ENCODE data around the gene TCF3.

Gene TCF3

GRCh38 chr19:1616875-1617274 is 35.5 kb downstream of the TCF3 start:
- Histone ChIP-seq H3K27ac (ENCODE audit: low read length) (no peak overlapping the region), H3K36me3 (ENCODE audit: insufficient read depth, low read length) (peaks cover 98% of the 10 kb centered on the region), H3K9ac (ENCODE audit: low read depth, low read length) (no peak overlapping the region), H4K20me1 (ENCODE audit: insufficient read depth, low read length) (peaks cover 73% of the 10 kb centered on the region), H3K79me2 (ENCODE audit: insufficient read depth, low read length) (peaks cover 31% of the 10 kb centered on the region), H3K9me3 (ENCODE audit: insufficient read depth, low read length, severe bottlenecking) (no peaks in the 10 kb centered on the region), H3K4me1 (ENCODE audit: insufficient read depth, low read length) (no peaks in the 10 kb centered on the region), H2AFZ (ENCODE audit: low read depth, low read length) (no peak overlapping the region), H3K27me3 (ENCODE audit: insufficient read depth, low read length, poor library complexity) (no peaks in the 10 kb centered on the region), H3K4me2 (ENCODE audit: insufficient read depth, low read length) (no peak overlapping the region), H3K4me3 (ENCODE audit: low read depth in 1 of 2, low read length in 2 of 2) (no peak overlapping the region)
- no peak for ATAC-seq (ENCODE audit: insufficient read depth, low read depth)
- TF ChIP-seq CTCF (IDR thresholded peaks at IDR 0.05; ENCODE audit: borderline replicate concordance, extremely low read depth, low read length, poor library complexity, severe bottlenecking), result no peak
- TF ChIP-seq EZH2 (IDR thresholded peaks at IDR 0.05; ENCODE audit: borderline replicate concordance, low read depth, low read length, severe bottlenecking), result no peak
- no peak for DNase-seq

GRCh38 chr19:1616396-1616795 is 36.0 kb downstream of the TCF3 start:
- Histone ChIP-seq H3K9ac (ENCODE audit: low read depth, low read length) (no peak overlapping the region), H3K27ac (ENCODE audit: low read length) (no peak overlapping the region), H3K9me3 (ENCODE audit: insufficient read depth, low read length, severe bottlenecking) (no peaks in the 10 kb centered on the region), H2AFZ (ENCODE audit: low read depth, low read length) (no peak overlapping the region), H3K36me3 (ENCODE audit: insufficient read depth, low read length) (peaks cover 97% of the 10 kb centered on the region), H4K20me1 (ENCODE audit: insufficient read depth, low read length) (peaks cover 70% of the 10 kb centered on the region), H3K4me3 (ENCODE audit: low read depth in 1 of 2, low read length in 2 of 2) (no peak overlapping the region), H3K27me3 (ENCODE audit: insufficient read depth, low read length, poor library complexity) (no peaks in the 10 kb centered on the region), H3K79me2 (ENCODE audit: insufficient read depth, low read length) (peaks cover 29% of the 10 kb centered on the region), H3K4me1 (ENCODE audit: insufficient read depth, low read length) (no peaks in the 10 kb centered on the region), H3K4me2 (ENCODE audit: insufficient read depth, low read length) (no peak overlapping the region)
- ATAC-seq (ENCODE audit: insufficient read depth, low read depth) (no peak), DNase-seq (no peak)
- no peak for TF ChIP-seq CTCF (IDR thresholded peaks at IDR 0.05; ENCODE audit: borderline replicate concordance, extremely low read depth, low read length, poor library complexity, severe bottlenecking)
- TF ChIP-seq EZH2 (IDR thresholded peaks at IDR 0.05; ENCODE audit: borderline replicate concordance, low read depth, low read length, severe bottlenecking), result no peak

DNA sequence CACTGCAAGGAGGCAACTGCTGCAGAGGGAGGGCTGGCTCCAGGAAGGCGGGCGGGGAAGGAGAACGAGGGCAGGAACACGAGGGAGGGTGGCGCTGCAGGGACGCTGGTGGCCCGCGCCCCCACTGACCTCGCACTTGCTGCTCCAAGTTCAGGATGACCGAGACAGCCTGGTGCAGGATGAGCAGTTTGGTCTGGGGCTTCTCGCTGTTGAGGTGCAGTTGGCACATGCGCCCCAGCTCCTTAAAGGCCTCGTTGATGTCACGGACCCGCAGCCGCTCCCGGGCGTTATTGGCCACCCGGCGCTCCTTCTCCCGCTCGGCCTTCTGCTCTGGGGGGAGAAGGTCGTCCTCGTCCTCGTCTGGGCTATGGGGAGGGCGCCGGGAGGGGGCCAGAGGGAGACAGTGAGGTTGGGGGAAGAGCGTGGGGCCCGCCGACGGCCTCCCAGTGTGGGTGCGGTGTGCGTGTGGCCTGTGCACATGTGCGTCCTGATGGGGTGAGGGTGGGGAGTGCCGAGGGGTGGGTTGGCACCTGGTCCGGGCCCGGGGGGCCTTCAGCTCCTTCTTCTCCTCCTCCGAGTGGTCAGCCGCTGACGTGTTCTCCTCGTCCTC is 37.2 kb downstream of the TCF3 start:
- no peak overlapping the region for H3K4me2 ChIP-seq (ENCODE audit: insufficient read depth, low read length)
- peaks cover 96% of the 10 kb centered on the region for H3K36me3 ChIP-seq (ENCODE audit: insufficient read depth, low read length)
- H3K9ac ChIP-seq (ENCODE audit: low read depth, low read length), result no peak overlapping the region
- H3K27ac ChIP-seq (ENCODE audit: low read length), result no peak overlapping the region
- no peak for TF ChIP-seq CTCF (IDR thresholded peaks at IDR 0.05; ENCODE audit: borderline replicate concordance, extremely low read depth, low read length, poor library complexity, severe bottlenecking)
- no peak for TF ChIP-seq EZH2 (IDR thresholded peaks at IDR 0.05; ENCODE audit: borderline replicate concordance, low read depth, low read length, severe bottlenecking)
- ATAC-seq (ENCODE audit: insufficient read depth, low read depth) (no peak), DNase-seq (no peak)
- no peak overlapping the region for H3K4me3 ChIP-seq (ENCODE audit: low read depth in 1 of 2, low read length in 2 of 2)
- H2AFZ ChIP-seq (ENCODE audit: low read depth, low read length), result no peak overlapping the region
- H4K20me1 ChIP-seq (ENCODE audit: insufficient read depth, low read length), result peaks cover 63% of the 10 kb centered on the region
- no peaks in the 10 kb centered on the region for H3K9me3 ChIP-seq (ENCODE audit: insufficient read depth, low read length, severe bottlenecking)
- H3K79me2 ChIP-seq (ENCODE audit: insufficient read depth, low read length), result peaks cover 23% of the 10 kb centered on the region
- no peaks in the 10 kb centered on the region for H3K4me1 ChIP-seq (ENCODE audit: insufficient read depth, low read length)
- no peaks in the 10 kb centered on the region for H3K27me3 ChIP-seq (ENCODE audit: insufficient read depth, low read length, poor library complexity)
